Stimulated activated CD4-positive, alpha-beta T cell treated with anti-CD3 and anti-CD28 coated beads, Interleukin-4, amount 100 ng/mL, for 48 hours (primary cell): ENCODE results near the gene SMYD5.

Experiments used
- DNase-seq, 2 donors: peaks; one replicate each; pipeline ENCODE4 v3.0.0-alpha.2; 2020; ENCODE audit warnings: low read depth in 2 of 2

Gene SMYD5

GRCh38 chr2:73205611-73206010 lies 8.4 kb upstream of the SMYD5 start:
- DNase-seq, result no peak

- DNase-seq, result no peak
Measured at GRCh38 chr2:73208258-73208657, 5.8 kb upstream of the SMYD5 start.

- no peak for DNase-seq
Measured at GRCh38 chr2:73210019-73210418, 4.0 kb upstream of the SMYD5 start.

- no peak for DNase-seq
Measured at GRCh38 chr2:73210696-73211095, 3.3 kb upstream of the SMYD5 start.

- no peak for DNase-seq
Measured at GRCh38 chr2:73212098-73212447, 2.0 kb upstream of the SMYD5 start.

- peak; percentile 65 to 70 for DNase-seq
Measured at GRCh38 chr2:73212448-73213176, 1.4 kb upstream of the SMYD5 start.

- DNase-seq, result no peak
Measured at GRCh38 chr2:73215254-73215653, 1.2 kb downstream of the SMYD5 start.

GRCh38 chr2:73217160-73217559 lies 3.1 kb downstream of the SMYD5 start:
- no peak for DNase-seq

- DNase-seq, result no peak
Measured at GRCh38 chr2:73217826-73218225, 3.8 kb downstream of the SMYD5 start.

GRCh38 chr2:73218298-73218697 lies 4.3 kb downstream of the SMYD5 start:
- DNase-seq, result no peak

- no peak for DNase-seq
Measured at GRCh38 chr2:73223821-73224220, 9.8 kb downstream of the SMYD5 start.

- DNase-seq, result no peak
Measured at GRCh38 chr2:73225513-73226360, 11.7 kb downstream of the SMYD5 start.

- no peak for DNase-seq
Measured at GRCh38 chr2:73227086-73227485, 13.0 kb downstream of the SMYD5 start.

GRCh38 chr2:73228631-73229030 lies 14.6 kb downstream of the SMYD5 start:
- DNase-seq, result no peak

- peak; percentile 17 to 25 for DNase-seq
Measured at GRCh38 chr2:73232403-73233153, 18.5 kb downstream of the SMYD5 start.

GRCh38 chr2:73233154-73233931 lies 19.3 kb downstream of the SMYD5 start, which contains the start of gene PRADC1:
Gene PRADC1, minus strand, starts transcription at chr2:73233239. Its CDS starts 79 bp downstream, at chr2:73233160.
- peak; percentile 86 to 91 for DNase-seq

GRCh38 chr2:73233932-73234832 lies 20.1 kb downstream of the SMYD5 start, which contains the start of gene CCT7:
Gene CCT7, plus strand, starts transcription at chr2:73234308. Its CDS starts 71 bp downstream, at chr2:73234379.
- DNase-seq, result peak; percentile 72 to 79

GRCh38 chr2:73235315-73236028 lies 21.4 kb downstream of the SMYD5 start:
- no peak for DNase-seq

GRCh38 chr2:73237168-73237567 lies 23.1 kb downstream of the SMYD5 start:
- DNase-seq, result no peak

GRCh38 chr2:73238149-73238548 lies 24.1 kb downstream of the SMYD5 start:
- DNase-seq, result no peak
